ENCODE results near the gene COG5.

GRCh38 chr7:107253599-107253998 lies 310.1 kb downstream of the COG5 start:
- no peak for TF ChIP-seq CTCF (IDR thresholded peaks at IDR 0.05)
- TF ChIP-seq POLR2A (IDR thresholded peaks at IDR 0.05), result no peak
